Globus pallidus (tissue), 1 donor: Measurements from ENCODE around the gene MRPL2.
A peak's percentile ranks its signal among the peaks of the same experiment; 100 is the strongest.
"Not testable (repeated sequence)": the region's sequence is repeated elsewhere in the genome, so short reads cannot be mapped to it uniquely, and the experiment has no call there.

Source experiments
- DNase-seq: peaks from one replicate; pipeline ENCODE4 v3.0.0-alpha.2; 2015; ENCODE audit warnings: low spot score

The MRPL2 gene

DNA sequence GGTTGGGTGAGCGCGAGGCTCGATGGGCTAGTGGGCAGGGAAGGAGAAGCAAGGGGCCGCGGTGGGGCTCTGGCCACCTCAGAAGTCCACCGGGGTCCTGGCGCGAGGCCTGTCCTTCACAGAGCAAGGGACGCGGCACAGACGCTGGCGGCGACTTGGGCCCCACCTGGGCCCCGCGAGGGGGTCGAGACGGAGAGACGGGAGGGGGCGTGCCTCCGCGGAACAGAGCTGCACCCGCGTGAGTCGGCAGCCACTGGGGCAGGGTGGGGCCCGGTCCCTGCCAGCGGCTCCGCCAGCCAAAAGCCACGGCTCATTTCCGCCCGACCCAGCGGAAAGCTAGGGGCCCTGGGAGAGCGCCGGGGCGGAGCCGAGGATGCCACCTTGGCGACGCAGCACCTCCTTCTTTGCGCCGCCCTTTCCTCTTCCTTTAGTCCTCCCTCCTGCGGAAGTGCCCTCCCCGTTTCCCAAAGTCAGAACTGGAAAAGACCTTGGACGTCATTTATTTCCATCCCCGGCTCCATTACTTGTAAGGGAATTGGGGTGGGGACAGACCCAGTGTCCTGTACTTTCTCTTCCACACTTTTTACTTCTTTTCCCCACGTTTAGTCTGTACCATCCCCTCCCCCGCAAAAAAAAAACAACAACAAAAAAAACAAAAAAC, 5.6 kb downstream of the MRPL2 start, which contains the start of gene CUL7:
Gene CUL7 (minus strand): TSS at position 307 of the 661 bp plus-strand sequence. CDS start 1,063 bp downstream, outside the sequence.
- DNase-seq: peak; percentile 64

DNA sequence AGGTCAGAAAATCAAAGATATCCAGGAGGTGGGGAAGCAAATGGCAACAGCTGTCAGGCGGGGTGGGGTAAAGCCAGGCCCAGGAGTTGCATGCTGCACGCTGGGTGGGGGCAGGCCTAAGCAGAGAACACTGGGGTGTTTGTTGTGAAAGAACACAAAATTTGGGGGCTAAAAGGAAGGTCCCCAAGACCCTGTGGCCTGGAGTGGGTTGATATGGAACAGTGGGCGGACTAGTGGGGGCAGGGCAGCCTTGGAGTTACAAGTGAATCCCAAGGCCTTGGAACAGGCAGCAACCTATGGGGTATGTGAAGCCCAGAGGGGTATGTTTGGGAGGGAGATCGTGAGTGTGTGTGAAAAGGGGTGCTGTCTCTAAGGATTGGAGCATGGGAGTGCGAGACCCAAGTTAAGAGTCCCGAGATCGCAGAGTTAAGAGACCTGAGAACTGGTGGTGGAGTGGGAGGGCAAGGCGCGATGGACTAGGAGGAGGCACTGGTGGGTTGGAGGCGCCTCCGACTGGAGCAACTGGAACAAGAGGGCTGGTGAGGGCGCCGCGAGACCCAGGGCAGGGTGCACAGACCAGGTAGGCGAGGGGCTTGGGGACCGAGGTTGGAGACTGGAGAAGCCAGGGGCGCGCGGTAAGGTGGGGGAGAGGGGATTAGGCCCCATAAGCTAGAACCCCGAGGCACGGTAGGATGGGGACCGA, 6.2 kb downstream of the MRPL2 start:
- no peak for DNase-seq

DNA sequence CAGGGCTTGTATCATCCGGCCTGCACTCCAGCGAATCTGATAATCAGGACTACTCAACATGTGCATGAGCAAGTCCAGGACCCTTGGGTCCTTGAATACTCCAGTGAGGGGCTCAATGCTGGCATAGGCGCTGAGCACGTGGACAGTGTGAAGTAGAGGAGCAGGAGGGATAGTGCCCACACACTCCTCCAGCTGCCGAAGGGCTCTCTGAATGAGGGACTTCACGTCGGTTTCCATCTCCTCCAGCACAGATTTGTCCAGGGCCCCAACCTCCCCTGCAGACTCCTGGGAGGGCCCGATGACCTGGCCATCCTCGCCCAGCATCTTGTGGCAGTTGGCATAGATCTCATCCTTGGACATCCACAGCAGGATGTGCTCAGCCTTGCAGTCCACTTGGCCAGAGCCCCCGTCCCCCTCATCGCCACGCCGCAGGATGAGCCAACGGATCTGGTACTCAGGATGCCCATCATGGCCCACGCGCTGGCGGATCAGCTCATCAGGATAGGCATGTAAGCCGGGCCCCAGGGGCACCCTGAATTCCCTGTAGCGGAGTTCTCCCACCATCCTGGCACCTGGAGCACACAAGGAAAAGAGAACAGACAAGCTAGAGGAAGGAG, 6.9 kb downstream of the MRPL2 start:
- DNase-seq: no peak

DNA sequence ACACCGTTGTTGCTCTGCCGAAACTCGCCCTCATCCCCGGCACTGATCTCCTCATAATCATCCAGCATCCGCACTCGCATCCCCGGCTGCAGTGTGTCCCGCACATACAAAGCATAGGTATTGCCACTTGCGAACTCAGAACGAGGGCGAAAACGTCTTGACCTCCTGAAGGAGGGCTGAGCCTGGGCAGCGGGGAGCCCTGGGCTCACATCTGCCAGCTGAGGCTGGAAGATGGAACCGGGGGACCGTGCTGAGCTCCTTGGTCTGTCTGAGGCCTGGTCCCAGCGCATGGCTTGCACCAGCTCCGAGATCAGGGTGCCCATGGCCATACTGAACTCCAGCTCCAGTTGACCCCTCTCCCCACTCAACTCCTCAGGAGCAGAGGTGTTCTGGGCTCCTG, 8.3 kb downstream of the MRPL2 start:
- DNase-seq: no peak

DNA sequence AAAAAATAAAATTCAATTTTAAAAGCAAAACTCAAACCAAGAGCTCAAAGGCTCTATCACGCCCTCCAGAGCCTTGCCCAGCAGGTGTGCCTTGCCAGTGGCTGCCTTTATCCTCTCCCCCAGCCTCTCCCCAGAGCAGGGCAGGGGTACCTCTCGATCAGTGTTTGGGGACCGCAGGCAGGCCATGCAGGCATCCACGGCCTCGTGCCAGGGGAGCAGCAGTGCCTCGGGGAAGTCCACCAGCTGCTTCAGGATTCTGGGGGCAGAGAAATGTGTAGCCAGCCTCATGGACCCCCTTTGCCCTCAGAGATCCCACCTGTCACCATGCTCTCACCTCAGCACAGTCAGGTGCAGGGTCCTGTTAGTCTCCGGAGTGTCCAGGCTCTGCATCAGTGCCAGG, 11.2 kb downstream of the MRPL2 start:
- DNase-seq: no peak

DNA sequence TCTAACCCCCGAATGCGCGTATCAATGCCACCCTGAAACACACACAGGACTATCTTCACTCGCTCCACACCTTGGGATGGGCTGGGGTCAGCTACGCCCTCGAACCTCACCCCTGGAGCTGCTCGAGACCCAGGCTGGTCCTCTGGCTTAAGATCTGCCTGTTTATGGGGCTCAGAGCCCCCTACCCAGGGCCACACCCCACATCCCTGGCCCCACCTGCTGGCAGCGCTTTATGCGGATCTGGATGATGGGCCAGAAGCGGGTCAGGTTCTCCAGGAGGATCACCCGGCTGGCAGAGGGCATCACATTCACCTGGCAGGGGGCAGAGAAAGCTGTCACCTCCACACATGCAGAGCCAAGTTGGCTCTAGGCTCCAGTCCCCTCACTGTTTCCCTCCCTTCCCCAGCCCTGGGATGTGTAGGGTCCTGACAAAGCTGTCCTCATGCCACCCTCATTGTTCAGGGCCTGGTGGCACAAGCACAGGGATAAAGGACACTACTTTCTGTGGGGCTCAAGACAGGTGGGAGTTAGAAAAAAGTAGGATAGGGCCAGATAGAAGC, 13.8 kb downstream of the MRPL2 start:
- no peak for DNase-seq

DNA sequence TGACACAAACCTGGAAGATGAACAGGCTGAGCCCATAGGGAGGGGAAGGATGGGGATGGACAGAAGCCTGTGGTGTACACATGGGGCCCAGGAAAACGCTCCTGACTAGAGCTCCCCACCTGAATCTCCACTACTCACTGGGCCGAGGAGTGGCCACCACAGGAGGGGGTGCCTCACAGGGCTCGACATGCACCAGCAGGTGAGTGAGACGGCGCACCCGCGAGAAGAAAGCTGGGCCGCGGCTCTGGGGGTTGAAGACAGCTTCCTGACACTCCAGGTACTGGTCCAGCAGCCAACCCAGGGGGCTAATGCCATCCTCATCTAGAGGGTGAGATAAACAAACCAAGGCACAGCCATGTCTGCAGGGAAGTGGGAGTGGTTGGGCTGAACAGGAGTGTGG, 15.9 kb downstream of the MRPL2 start:
- no peak for DNase-seq

DNA sequence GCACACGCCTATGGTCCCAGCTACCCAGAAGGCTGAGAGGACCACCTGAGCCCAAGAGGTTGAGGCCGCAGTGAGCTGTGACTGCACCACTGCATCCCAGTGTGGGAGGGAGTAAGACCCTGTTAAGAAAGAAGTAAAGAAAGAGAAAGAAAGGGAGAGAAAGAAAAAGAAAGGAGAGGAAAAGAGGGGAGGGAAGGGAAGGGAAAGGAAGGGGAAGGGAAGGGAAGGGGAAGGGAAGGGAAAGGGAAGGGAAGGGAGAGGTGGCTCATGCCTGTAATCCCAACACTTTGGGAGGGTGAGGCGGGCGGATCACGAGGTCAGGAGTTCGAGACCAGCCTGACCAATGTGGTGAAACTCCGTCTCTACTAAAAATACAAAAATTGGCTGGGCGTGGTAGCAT, 17.8 kb downstream of the MRPL2 start:
- not testable (repeated sequence) for DNase-seq

DNA sequence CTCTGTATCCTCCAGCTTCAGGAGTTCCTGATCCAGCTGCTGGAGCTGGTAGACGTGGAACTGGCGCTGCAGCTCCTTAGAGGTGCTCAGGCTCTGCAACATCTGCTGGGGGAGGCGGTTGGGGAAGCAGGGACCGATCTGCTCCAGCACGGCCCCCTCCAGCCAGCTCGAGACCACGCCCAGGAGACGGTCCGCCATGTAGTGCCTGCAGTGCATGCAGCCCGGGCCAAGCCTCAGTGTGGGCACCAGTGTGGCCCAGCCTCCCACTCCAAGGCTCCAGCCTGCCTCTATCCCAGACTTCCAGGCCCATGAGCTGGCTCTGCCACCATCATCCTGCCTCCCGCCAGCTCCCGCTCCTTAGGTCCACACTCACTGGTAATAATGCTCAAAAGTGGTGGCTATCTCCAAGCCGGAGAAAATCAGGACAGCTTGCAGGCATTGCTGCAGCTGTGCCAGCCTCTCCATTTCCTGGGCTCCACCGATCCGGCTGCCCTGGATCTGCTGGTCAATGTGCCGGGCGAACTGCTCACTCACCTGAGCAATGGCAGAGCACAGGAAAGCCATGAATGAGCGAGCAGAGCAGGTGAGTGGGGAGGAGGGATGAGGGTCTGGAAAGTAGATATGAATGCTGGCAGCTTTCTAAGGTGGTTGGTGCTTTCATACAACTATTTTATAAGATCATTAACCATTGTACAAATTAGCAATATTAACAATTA, 18.5 kb downstream of the MRPL2 start:
- no peak for DNase-seq

DNA sequence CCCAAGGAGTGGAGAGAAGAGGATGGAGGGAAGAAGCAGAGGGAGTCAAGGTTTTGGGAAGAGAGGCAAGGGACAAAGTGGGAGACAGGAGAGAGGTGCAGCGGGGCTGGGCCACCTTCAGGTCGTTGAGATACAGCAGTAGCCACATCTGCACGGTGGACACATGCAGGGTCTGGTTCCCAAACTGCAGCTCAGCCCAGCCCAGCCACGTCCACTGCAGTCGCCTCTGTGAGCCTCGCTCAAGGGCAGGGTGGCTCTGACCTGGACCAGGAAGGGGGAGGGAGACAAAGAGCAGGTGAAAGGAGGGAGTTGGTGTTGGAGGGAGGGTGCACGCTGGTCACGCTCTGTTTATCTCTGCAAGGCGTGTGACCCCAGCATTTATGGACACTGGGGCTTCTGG, 20.5 kb downstream of the MRPL2 start:
- DNase-seq: no peak

DNA sequence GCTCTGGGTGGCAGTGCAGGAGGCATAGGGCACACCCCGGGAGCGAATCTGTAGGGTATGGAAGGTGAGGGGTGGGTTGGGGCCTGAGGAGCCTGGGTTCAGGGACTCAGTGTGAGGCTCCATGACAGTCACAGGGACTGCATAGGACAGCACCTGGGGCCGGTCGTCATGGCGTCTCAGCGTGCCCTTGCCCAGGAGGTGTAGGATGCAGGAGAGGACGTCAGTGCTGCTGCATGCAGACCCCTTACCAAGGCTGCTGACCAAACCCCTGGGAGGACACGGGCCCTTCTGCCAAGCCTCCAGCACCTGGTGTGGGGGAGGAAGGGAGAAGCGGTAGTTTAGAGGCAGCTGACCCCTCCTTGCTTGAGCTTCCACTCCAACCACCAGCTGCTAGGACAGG, 21.5 kb downstream of the MRPL2 start:
- DNase-seq: no peak

DNA sequence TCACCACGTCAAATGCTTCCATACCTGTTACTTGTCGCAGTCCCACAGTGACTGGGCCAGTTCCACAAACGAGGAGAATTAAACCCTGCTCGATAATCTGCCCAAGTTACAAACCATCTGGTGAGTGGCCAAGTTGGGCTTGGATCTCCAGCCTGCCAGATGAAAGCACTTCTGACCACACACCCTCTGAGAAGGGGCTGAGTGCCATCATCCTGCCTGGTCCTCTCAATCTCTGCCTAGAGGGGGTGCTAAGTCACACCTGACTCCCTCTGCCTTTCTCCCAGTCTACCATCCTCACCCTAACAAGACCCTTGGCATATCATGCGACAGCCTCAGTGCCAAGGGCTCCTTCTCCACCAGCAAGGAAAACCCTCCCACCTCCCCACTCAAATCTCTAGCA, 22.0 kb downstream of the MRPL2 start:
- no peak for DNase-seq

DNA sequence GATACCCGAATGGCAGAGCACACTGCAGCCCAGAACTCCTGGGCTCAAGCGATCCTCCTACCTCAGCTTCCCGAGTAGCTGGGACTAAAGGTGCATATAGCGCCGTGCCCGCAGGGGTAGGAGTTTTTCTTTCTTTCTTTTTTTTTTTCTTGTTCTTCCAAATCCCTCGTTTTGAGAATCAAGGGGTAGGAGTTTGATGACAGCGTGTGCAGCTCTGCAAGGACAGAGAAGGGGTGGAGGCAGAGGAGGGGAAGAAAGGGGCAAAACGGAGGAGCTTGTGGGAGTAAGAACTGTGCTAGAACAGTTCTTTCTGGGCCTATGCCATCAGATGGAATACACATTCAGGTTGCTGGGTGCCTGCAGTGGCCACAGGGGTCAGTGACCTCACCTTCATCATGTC, 22.5 kb downstream of the MRPL2 start:
- DNase-seq: no peak

DNA sequence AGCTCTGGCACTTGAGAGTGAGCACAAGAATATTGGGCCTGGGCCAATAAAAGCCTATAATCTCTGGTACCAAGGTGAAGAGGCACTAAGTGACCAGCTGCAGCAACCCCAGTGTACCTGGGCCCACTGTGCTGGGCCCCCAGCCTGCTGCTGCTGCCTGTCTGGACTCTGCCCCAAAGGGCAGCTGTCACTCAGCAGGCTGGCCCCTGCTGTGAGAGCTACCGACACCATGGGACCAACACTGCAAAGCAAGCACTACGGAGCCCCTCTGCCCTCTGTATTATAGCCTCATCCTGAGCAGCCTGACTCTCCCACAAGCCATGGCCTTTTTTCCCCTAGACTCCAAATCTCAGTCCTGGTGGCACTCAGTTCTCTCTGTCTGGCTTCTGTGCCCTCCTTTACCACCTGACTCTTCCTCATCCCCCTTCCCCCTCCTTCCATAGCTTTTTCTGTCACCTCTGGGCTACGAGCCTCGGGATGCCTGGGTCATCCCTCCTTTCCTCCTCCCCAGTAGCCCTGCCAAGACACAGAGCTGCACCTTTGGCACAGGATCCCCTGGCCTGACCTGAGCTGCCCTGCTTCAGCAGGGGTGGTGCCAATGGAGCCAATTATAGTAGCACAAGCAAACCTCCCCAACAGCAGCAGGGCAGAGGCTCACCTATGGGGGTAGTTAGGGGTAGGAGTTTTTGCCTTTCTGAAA, 23.6 kb downstream of the MRPL2 start:
- DNase-seq: no peak

DNA sequence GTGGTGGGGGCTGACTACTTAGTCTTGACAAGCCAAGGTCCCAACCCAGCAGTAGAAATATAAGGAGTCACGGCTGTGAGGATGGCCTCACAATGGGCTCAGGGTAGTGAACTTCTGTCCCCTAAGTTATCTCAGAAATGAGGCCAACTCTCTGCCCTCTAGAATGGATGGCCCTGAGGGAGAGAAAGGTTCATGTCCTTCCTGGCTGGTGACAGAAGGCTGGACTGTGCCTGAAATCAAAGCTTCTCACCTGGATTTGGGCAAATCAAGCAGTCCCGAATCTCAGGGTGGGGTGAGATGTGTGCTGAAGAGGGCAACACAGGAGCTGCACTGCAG, 25.1 kb downstream of the MRPL2 start:
- DNase-seq: no peak

DNA sequence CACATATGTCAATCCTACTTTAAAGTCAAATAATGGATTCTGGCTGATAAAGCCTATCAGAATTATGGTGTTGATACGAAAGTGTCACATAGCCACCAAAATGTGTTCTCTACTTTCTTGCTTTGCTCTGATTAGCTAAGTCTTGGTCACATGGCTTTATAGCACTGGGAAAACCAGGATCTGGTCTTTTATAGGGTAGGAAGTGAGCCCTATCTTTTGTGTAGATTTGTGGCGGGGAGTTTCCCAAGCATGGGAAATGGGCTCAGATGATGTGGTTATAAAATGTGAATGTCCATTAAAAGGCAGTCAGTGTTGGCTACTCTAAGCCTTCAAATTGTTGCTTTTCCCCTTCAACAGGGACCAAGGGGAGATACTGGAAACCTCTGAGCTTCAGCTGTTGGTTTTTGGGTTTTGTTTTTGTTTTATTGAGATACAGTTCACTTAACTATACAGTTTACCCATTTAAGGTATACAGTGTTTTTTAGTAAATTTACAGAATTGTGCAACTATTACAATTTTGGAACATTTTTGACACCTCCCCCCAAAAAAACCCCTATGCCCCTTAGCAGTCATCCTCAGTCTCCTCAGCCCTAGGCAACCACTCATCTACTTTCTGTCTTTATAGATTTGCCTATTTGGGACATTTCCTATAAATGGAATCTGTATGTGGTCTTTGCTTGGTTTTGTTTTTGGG, 25.6 kb downstream of the MRPL2 start:
- DNase-seq: no peak

DNA sequence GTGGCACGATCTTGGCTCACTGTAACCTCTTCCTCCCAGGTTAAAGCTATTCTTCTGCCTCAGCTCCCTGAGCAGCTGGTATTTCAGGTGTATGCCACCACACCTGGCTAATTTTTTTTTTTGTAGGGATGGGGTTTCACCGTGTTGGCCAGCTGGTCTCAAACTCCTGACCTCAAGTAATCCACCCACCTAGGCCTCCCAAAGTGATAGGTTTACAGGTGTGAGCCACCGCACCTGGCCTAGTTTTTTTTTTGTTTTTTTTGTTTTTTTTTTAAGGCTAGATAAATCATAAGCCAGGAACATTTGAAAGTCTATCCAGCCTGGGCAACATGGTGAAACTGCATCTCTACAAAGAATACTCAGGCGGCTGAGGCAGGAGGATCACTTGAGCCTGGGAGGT, 26.9 kb downstream of the MRPL2 start:
- DNase-seq: no peak

DNA sequence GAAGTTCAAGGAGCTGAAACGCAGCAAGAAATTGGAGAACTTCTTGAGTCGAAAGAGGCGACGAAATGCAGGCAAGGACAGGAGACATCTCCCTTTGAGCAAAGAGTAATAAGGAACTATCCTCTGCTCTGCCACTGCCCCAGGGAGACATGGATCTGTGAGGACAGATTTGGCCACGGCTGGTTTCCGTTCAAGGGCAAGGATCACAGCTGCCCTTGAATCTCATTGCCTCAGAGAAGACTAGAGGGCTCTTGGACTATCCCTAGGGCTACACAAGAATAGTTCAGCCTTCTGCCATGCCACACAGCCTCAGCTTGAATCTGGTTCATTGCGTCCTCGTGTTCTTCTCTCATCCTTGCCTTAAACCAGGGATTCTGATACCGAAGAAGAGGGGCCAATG, 30.1 kb downstream of the MRPL2 start:
- no peak for DNase-seq

DNA sequence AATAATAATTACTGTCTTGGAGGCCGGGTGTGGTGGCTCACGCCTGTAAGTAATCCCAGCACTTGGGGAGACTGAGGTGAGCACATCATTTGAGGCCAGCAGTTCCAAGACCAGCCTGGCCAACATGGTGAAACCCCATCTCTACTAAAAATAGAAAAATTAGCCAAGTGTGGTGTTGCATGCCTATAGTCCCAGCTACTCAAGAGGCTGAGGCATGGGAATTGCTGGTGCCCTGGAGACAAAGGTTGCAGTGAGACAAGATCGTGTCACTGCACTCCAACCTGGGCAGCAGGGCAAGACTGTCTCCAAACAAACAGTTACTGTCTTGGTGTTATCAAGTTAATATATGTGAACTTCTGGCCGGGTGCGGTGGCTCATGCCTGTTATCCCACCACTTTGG, 32.9 kb downstream of the MRPL2 start:
- no peak for DNase-seq

DNA sequence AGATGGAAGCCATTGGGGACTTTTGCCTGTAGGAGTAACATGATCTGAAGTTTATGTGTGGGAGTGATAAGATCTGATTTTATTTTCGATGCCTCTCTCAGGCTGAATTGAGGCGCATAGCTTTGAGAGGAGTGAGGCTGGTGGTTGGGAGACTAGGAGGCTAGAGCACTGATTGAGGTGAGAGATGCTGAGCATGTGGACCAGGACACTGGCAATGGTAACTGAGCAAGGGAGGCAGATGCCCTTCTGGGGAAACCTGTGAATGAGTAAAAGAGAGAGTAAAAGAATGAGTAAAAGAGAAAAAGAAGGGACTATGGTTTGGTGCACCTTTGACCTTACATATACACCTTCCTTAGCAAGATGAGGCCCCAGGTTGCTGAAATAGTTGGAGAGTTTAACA, 34.8 kb downstream of the MRPL2 start:
- DNase-seq: no peak

DNA sequence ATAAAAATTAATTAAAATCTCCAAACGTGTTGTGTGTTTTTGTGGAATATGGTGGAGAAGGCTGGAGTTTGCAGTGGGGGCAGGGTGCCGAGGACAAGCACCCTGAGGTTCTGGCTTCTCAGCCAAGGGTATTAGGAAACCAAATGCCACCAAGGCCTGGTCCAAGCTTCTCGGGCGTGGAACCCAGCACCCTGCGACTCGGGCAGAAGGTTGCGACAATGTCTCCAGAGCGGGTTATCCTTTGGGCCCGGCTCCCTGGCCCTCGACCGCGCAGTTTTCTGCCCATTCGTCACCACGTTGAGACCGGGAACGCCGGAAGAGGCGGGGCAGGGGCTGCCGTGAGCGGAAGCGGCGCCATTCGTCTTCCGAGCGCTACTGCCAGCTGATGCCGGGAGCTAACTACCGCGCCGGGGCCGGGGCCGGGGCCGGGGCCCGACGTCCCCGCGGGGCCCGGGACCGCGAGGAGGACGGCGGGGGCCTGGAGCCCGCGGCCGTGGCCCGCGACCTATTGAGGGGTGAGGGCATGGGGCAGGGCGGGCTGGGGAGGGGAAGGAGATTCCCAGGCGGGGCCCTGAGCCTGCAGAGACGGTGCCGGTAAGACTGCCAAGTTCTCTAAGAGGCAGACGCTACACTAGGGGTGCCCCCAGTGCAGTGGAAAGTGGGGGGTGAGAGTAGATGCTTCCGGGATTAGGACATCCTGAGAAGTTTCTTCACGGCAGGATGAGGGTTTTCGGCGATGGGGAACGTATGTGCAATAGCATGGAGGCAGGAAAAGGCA, 37.8 kb downstream of the MRPL2 start, which contains the start of gene RRP36:
Gene RRP36 (plus strand): TSS at position 354 of the 778 bp plus-strand sequence. CDS start 32 bp downstream, at position 386.
- DNase-seq: peak; percentile 64
